H7 (cell line): ENCODE data around the gene ZNF524. TPM values are rescaled to one million over a fixed set of nuclear protein-coding genes. Genes with fewer than 3 reads are reported as not detected.

Source experiments
- DNase-seq: peaks from one replicate; pipeline ENCODE4 v3.0.0; 2012
- H3K27me3 ChIP-seq: 2 replicates; pipeline ENCODE4 v1.6.0; 2011; ENCODE audit warnings: mild to moderate bottlenecking, low read length; ENCODE audit not compliant: control insufficient read depth, insufficient read depth
- H3K36me3 ChIP-seq: replicated peaks from 2 replicates; pipeline ENCODE4 v1.5.1; 2011; ENCODE audit warnings: low read length; ENCODE audit not compliant: control insufficient read depth, insufficient read depth
- H3K4me3 ChIP-seq: 2 replicates; pipeline ENCODE4 v1.5.1; 2011; ENCODE audit warnings: low read depth, mild to moderate bottlenecking, control low read depth, low read length, moderate library complexity; ENCODE audit not compliant: insufficient read depth
- total RNA-seq: library from RNA; depleted of rRNA; stranded (reverse); fragments of >200 nt; shearing (Covaris generic); gene quantifications from 2 replicates; pipeline ENCODE4 v1.2.3, GENCODE V29; 2014

The ZNF524 gene
- total RNA-seq, 1 experiment from 2014 or later: 13.6 TPM

DNA sequence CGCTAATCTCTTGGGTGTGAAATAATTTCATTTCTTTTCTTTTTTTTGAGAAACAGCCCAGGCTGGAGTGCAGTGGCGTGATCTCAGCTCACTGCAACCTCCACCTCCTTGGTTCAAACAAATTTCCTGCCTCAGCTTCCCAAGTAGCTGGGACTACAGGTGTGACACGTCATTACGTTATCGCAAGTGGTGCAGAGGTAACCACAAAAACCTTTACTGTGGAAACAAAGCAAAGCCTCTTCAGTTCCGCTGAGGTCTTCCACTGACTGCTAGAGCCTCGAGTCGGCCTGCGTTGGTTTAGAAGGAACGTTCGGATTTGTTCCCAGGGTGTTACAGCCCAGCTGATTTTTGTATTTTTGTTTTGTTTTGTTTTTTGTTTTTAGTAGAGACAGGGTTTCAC is 26.3 kb downstream of the ZNF524 start:
- Histone ChIP-seq H3K27me3 (no peaks in the 10 kb centered on the region), H3K36me3 (no peaks in the 10 kb centered on the region; the same call in 1 of the 2 replicates), H3K4me3 (no peak overlapping the region)
- no peak for DNase-seq

DNA sequence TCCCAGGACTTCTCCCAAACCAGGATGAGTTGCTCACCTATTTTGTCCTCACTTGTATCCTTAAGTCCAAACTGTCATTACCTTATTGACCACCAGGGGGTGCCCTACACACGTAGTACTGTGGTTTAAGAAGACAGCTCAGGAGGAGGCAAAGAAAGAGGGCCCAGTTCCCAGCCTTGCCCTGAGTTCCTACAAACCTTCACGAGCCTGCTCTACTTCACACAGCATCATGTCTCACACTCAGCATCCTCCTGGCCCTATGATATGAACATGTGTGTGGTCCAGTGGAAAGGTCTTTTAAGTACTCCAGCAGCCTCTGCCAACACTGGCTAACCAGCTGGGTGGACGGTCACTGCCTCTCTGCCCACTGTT is 32.4 kb downstream of the ZNF524 start:
- DNase-seq: peak; percentile 79
- Histone ChIP-seq H3K4me3 (no peak overlapping the region), H3K36me3 (no peaks in the 10 kb centered on the region; the same call in none of the 2 replicates), H3K27me3 (no peaks in the 10 kb centered on the region)

DNA sequence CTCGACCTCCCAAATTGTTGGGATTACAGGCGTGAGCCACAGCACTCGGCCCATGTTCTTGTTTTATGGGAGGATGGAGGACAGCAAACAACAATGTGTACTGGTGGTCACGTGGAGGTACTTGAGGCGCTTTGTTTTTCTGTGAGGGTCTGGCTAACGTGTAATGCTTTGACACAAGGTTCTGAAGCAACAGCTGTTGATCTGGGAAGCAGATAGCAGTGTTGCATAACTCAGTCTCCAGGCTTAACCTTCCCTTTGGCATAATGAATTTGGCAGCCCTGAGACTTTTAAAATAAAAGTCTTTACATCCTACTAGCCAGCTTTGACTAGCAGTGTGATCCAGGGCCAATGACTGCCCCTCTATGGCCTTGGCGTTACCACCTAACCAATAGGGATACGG is 33.8 kb downstream of the ZNF524 start:
- H3K36me3 ChIP-seq: no peaks in the 10 kb centered on the region; the same call in none of the 2 replicates
- peak; percentile 16 for DNase-seq
- H3K27me3 ChIP-seq: no peaks in the 10 kb centered on the region
- H3K4me3 ChIP-seq: no peak overlapping the region

DNA sequence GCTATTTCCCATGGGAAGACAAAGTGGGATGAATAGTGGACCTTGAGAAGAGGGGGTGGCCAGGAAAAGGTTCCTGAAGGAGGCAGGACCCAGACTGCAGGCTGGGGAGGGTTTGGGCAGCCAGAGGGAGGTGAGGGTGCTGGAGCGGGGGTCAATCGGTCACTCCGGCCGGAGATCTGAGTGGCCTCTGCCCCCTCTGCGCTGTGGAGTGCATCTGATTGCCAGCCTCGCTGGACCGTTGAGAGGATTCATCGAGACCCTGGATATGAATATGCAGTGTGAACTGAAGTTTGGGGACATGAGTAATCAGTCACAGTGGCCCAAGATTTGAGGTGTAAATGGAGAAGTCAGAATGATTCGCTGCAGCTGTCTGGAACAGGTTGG is 35.2 kb downstream of the ZNF524 start:
- no peak for DNase-seq
- Histone ChIP-seq H3K36me3 (no peaks in the 10 kb centered on the region; the same call in none of the 2 replicates), H3K4me3 (peak overlapping the region; percentile 92), H3K27me3 (no peaks in the 10 kb centered on the region)

DNA sequence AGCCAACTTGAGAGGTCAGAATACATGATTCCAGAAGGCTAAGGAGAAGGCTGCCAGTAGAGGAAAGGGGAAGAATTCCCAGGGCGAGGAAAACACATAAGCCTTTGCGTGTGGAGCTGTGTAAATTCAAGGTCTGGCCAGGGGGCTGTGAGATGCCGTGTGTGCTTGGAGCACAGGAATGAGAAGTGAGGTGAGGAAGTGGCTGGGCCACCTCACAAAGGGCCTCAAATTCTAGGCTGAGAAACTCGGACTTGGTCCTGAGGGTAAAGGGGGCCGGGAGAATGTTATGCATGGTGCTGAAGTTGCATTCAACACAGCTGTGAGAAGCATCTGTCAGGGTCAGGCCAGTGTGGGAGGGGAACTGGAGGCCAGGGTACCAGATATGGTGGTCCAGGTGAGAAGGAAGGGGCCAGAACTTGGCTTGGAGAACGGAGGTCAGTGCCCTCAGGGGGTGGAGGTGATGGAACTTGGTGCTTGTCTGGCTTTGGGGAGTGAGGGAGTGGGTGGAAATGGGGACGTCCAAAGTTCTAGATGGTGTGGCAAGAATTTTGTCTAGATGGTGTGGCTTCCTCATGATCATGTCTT is 35.9 kb downstream of the ZNF524 start:
- Histone ChIP-seq H3K36me3 (no peaks in the 10 kb centered on the region; the same call in none of the 2 replicates), H3K27me3 (no peaks in the 10 kb centered on the region)
- peak; percentile 17 for DNase-seq

DNA sequence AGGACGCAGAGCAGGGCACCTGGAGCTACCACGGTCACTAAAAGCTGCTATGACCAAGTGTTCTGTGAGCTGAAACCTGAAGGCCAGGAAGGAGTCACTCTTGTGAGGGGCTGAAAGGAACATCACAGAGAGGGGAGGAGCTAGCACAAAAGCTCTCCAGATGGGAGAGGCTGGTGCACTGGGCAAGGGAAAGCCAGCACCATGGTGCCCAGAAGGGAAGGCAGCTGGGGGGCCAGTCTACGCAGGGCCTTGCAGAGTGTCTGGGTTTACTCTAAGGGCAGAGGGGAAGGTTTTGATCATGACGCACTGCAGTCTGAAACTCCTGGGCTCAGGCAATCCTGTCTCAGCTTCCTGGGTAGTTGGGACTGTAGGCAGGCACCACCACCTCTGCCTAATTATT is 36.6 kb downstream of the ZNF524 start:
- no peak for DNase-seq
- no peak overlapping the region for H3K4me3 ChIP-seq
- no peaks in the 10 kb centered on the region for H3K27me3 ChIP-seq
- H3K36me3 ChIP-seq: no peaks in the 10 kb centered on the region; the same call in none of the 2 replicates

More for the DNA sequence above, 35.9 kb downstream of the ZNF524 start:
- H3K4me3 ChIP-seq: peak overlapping the region; percentile 92

DNA sequence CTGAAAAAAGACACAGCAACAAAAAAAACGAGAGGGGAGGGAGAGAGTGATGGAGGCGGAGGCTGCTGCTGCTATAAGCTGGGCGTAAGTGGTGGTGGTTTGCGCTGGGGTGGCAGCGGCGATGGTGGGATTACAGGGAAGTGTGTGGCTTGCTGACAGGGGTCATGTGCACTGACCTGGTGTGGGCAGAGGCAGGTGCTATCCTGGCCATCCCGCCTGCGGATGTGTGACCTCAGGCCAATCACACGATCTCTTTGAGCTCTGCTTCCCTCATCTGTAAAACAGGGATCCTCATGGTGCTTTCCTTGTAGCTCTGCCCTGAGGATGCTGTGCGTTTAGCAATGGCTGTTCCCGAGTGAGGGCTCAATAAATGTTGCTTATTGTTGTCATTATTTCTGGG is 37.4 kb downstream of the ZNF524 start:
- no peak for DNase-seq
- H3K4me3 ChIP-seq: no peak overlapping the region
- no peaks in the 10 kb centered on the region for H3K27me3 ChIP-seq
- H3K36me3 ChIP-seq: no peaks in the 10 kb centered on the region; the same call in none of the 2 replicates

DNA sequence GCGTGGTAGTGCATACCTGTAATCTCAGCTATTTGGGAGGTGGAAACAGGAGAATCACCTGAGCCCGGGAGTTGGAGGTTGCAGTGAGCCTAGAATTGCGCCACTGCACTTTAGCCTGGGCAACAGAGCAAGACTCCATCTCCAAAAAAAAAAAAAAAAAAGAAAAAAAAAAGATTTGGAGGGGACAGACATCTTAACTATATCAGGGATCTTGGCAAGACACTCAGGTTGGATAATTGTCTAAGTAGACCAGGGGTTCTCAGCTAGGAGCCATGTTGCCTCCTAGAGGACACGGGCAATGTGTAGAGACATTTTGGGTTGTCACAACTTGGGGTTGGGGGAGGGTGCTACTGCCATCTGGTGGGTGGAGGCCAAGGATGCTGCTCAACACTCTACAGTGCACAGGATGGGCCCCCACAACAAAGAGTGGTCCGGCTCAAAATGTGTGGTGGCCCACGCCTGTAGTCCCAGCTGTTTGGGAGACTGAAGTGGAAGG is 38.8 kb downstream of the ZNF524 start:
- no peaks in the 10 kb centered on the region; the same call in none of the 2 replicates for H3K36me3 ChIP-seq
- peak; percentile 69 for DNase-seq
- H3K27me3 ChIP-seq: no peaks in the 10 kb centered on the region
- no peak overlapping the region for H3K4me3 ChIP-seq

DNA sequence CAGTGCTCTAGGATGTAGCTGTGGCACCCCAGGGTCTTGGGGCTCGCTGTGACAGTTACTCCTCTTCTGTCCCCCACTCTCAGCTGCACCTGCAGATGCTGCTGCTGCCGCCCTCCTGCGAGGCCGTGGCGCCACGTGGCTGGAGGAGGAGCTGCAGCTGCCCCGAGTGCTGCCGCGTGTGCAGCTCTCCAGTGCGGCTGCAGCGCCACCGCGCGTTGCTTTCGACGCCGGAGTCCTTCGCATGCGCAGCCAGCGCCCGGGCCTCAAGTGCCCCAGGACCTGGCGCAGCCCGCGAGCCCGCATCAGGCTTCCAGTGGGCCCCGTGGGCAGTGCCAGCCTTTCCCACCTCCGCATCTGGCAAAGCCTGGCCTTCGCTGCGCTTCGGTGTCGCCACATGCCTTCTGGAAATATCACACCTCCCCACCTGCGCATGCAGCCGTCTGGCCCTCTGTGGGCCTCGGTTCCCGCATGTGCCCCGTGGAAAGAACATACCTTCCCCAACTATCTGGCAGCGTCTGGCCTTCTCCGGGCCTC is 40.0 kb downstream of the ZNF524 start:
- peak; percentile 76 for DNase-seq
- Histone ChIP-seq H3K36me3 (peaks cover 5% of the 10 kb centered on the region), H3K27me3 (no peaks in the 10 kb centered on the region), H3K4me3 (peak overlapping the region; percentile 81)

DNA sequence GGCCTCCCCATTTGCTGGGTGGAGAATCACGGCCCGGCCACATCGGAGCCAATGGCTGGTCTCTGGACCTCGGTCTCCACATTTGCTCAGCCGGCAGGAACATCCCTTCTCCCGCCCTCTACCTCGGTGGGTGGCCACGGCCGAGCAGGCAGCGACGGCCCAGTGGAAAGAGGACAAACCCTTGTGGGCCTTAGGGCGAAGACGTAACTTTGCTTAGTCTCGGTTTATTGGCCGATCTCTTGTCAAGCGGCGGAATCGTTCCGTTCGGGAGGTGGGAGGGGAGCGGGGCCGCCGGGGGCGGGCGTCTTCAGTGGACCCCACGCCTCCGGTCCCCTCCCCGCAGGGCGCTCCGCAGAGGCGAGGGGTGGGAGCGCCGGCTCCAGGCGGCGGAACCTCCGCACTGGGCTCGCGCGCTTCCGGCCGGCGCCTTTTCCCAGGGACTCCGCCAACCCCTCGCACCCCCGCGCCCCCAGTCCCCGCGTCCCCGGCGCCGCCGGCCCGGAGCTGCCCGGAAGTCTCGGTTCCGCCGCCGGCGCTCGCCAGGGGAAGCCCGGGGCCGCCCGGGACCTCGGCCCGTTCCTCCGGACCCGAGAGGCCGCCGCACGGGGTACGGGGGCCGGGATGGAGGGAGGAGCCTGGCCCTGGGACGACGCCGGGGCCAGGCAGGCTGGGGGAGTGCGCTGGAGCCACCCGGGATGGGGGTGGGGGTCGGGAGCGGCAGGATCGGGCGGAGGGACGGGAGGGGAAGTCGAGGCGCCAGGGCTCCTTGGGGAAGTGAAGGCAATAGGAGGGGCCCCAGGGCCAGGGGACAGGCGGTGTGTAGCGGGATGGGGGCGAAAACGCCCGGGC is 40.7 kb downstream of the ZNF524 start, which contains the start of gene ZNF580:
ZNF580 (plus strand) TSS at position 426 of the 849 bp plus-strand sequence. CDS start 1,507 bp downstream, outside the sequence.
- Histone ChIP-seq H3K36me3 (peaks cover 10% of the 10 kb centered on the region), H3K27me3 (no peaks in the 10 kb centered on the region), H3K4me3 (peak within 1 kb of the TSS; percentile 81)
- peak; percentile 96 for DNase-seq

DNA sequence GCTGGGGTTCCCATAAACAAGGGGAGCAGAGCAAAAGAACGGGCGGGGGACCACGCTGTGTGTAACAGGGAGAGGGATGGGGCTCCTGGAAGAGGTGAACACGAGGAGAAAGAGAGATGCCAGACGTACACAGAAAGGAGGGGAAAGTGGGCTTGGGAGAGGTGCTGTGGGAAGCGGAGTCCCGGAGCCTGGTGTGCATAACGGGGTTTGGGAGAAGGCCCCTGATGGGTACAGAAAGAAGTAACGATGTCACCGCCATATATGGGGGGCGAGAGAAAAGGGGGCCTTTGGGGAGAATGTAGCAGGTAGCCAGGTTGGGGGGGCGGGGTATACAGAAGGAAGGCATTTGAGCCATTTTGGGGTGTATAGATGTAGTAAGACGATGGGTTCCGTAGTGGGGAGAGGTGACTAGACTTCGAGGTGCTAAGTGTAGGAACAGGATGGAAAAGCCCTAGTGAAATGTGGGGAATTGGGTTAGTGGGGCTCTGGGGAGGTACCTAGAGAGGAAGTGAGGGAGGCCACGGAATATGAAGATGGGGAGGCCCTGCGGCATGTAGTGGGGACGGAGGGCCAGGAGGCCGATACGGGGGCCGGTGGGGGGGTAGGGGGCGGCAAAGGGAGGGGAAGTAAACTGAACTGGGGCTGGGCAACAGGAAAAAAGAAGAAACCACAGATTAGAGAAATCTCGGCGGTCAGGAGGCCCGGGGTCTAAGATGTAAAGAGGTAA is 41.5 kb downstream of the ZNF524 start:
- peaks cover 10% of the 10 kb centered on the region for H3K36me3 ChIP-seq
- H3K4me3 ChIP-seq: peak overlapping the region; percentile 81
- DNase-seq: peak; percentile 73
- H3K27me3 ChIP-seq: no peaks in the 10 kb centered on the region

DNA sequence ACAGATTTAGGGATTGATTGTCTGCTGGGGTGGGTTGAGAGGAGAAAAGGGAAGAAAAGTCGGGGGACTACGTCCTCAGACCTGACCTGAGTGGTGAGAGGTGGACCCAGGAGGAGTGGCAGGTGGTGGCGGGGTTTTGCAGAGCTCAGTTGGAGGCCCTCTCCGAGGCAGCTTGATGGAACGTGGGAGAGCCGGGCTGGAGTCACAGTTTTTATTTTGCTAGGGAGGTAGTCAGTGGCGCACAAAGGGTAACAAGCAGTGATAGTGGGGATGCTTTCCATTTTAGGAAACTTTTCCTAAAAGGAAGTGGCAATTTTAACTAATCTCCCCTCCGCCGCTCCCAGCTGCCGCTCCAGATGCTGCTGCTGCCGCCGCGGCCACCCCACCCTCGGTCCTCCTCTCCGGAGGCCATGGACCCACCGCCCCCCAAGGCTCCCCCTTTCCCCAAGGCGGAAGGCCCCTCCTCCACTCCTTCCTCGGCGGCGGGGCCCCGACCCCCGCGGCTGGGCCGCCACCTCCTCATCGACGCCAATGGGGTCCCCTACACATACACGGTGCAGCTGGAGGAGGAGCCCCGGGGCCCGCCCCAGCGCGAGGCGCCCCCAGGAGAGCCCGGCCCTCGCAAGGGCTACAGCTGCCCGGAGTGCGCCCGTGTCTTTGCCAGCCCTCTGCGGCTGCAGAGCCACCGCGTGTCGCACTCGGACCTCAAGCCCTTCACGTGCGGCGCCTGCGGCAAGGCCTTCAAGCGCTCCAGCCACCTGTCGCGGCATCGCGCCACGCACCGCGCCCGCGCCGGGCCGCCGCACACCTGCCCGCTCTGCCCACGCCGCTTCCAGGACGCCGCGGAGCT is 42.3 kb downstream of the ZNF524 start:
- H3K36me3 ChIP-seq: peaks cover 10% of the 10 kb centered on the region
- peak; percentile 87 for DNase-seq
- H3K27me3 ChIP-seq: no peaks in the 10 kb centered on the region

DNA sequence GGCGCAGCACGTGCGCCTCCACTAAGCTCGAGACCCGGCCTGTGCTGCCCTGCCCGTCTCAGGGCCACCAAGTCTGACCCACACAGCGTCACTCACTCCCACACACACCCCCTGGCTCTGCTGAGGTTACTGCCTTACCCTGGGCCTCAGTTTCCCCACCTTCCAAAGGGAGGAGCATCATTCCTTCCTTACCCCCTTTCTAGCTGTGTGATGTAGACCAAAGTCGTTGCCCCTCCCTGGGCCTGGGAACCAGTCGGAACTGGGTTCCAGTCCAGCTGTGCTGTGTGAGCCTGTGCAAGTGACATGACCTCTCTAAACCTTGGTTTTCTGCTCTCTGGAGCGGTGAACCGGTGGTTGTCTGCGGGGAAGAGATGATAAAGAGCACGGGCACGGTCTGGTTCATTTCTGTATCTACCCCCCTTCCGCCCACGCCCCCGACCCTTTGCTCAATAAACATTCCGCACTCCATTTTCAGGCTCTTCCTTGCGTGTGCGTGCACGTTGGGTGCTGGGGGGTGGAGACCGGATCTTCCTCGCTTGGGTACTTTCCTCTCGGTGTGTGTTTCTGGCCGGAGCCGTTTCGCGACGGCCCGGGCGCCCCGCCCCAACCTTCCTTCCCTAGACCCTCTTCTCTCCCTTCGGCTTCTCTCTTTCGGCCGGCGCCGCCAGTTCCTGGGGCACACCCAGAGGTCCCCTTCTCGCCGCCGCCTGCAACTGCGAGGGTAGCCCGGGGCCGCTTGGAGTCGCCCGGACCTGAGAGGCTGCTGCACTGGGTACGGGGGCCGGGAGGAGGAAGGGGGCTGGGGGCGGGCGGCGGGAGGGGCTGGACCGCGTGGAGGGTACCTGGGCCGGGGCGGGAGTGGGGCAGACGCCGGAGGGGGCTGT is 43.2 kb downstream of the ZNF524 start, which contains the start of gene ZNF581:
ZNF581 (plus strand) TSS at position 647 of the 884 bp plus-strand sequence. CDS start 923 bp downstream, outside the sequence.
- Histone ChIP-seq H3K36me3 (peaks cover 10% of the 10 kb centered on the region), H3K27me3 (no peaks in the 10 kb centered on the region), H3K4me3 (peak within 1 kb of the TSS; percentile 81)
- DNase-seq: peak; percentile 96

More for the DNA sequence above, 42.3 kb downstream of the ZNF524 start:
- peak overlapping the region; percentile 81 for H3K4me3 ChIP-seq
